Coronary artery (tissue), 2 donors: ENCODE measurements around the gene ADCYAP1.

Experiments used
- DNase-seq: peaks from one replicate; pipeline ENCODE4 v3.0.0-alpha.2; 2017; ENCODE audit warnings: low spot score
- H3K27ac ChIP-seq, 2 donors: fragments of 200-600 bp; sonication (generic); one replicate each; pipeline ENCODE4 v1.5.1; 2016 to 2019
- H3K4me3 ChIP-seq: fragments of 200-600 bp; sonication (generic); 2 replicates; pipeline ENCODE4 v1.5.1; 2016; ENCODE audit warnings: mild to moderate bottlenecking, moderate library complexity
- TF ChIP-seq, protein P1 (sequence below): fragments of 200-600 bp; sonication (generic); IDR thresholded peaks from one replicate; pipeline ENCODE4 v1.5.1; 2019; ENCODE audit warnings: antibody characterized with exemption

ADCYAP1 gene

GRCh38 chr18:923144-923866 is 18.6 kb downstream of the ADCYAP1 start:
- TF ChIP-seq, protein P1, sequence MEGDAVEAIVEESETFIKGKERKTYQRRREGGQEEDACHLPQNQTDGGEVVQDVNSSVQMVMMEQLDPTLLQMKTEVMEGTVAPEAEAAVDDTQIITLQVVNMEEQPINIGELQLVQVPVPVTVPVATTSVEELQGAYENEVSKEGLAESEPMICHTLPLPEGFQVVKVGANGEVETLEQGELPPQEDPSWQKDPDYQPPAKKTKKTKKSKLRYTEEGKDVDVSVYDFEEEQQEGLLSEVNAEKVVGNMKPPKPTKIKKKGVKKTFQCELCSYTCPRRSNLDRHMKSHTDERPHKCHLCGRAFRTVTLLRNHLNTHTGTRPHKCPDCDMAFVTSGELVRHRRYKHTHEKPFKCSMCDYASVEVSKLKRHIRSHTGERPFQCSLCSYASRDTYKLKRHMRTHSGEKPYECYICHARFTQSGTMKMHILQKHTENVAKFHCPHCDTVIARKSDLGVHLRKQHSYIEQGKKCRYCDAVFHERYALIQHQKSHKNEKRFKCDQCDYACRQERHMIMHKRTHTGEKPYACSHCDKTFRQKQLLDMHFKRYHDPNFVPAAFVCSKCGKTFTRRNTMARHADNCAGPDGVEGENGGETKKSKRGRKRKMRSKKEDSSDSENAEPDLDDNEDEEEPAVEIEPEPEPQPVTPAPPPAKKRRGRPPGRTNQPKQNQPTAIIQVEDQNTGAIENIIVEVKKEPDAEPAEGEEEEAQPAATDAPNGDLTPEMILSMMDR, result no peak
- Histone ChIP-seq H3K27ac (no peak overlapping the region), H3K4me3 (no peak overlapping the region)
- no peak for DNase-seq

- DNase-seq, result no peak
- H3K4me3 ChIP-seq, result no peak overlapping the region
- TF ChIP-seq, protein P1, result no peak
- H3K27ac ChIP-seq, result no peak overlapping the region
Observed at GRCh38 chr18:924987-925386, 20.3 kb downstream of the ADCYAP1 start.

- TF ChIP-seq, protein P1, result no peak
- no peak for DNase-seq
- Histone ChIP-seq H3K27ac (no peak overlapping the region), H3K4me3 (no peak overlapping the region)
Observed at GRCh38 chr18:926946-927345, 22.3 kb downstream of the ADCYAP1 start.

DNA sequence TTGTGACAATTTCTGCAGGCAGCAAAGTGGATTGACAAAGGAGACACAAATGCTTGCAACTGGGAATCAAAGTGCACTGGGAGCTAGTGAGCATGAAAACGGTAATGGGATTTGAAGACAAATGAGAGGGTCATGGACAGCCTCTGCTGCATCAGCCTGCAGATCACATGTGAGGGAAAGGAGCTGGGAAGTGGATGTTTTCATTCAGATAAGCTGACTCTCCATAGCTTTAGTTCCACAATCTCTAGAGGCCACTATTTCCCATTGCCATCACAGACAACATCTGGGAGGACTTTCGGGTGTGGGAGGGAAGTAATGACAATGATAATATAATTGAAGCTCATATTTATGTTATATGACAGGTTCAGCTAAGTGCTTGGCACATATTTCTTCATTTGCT is 28.4 kb downstream of the ADCYAP1 start:
- H3K27ac ChIP-seq, result no peak overlapping the region
- no peak for DNase-seq
- TF ChIP-seq, protein P1, result no peak

GRCh38 chr18:934518-935133 is 30.0 kb downstream of the ADCYAP1 start:
- Histone ChIP-seq H3K4me3 (no peak overlapping the region), H3K27ac (no peak overlapping the region)
- TF ChIP-seq, protein P1, result no peak
- DNase-seq, result no peak

More for the DNA sequence above, 28.4 kb downstream of the ADCYAP1 start:
- no peak overlapping the region for H3K4me3 ChIP-seq

- TF ChIP-seq, protein P1, result no peak
- DNase-seq, result no peak
- no peak overlapping the region for H3K27ac ChIP-seq
- no peak overlapping the region for H3K4me3 ChIP-seq
Observed at GRCh38 chr18:936941-937340, 32.3 kb downstream of the ADCYAP1 start.

- no peak overlapping the region for H3K4me3 ChIP-seq
- no peak for DNase-seq
- TF ChIP-seq, protein P1, result no peak
Observed at GRCh38 chr18:939166-939565, 34.5 kb downstream of the ADCYAP1 start.

More at GRCh38 chr18:939166-939565, 34.5 kb downstream of the ADCYAP1 start:
- H3K27ac ChIP-seq, result no peak overlapping the region
